K562 (cell line): Measurements from ENCODE around the gene FUZ.

Source experiments
- CTCF ChIP-seq, 3 experiments: IDR thresholded peaks in 2 of 3; conservative IDR thresholded peaks in 1 of 3; 2 replicates each; pipeline ENCODE4 v1.5.1; 2011 to 2012; ENCODE audit warnings: low read length in 3 of 3, mild to moderate bottlenecking in 3 of 3, control low read depth in 2 of 3, improper control_type of control experiment in 1 of 3, inconsistent platforms in 1 of 3, low read depth in 1 of 3, mixed read lengths in 1 of 3, moderate library complexity in 1 of 3; ENCODE audit not compliant: insufficient read depth in 2 of 3
- E2F4 ChIP-seq: sonication (generic); formaldehyde crosslinking; IDR thresholded peaks from 2 replicates; pipeline ENCODE4 v1.8.0; 2022; ENCODE audit warnings: mild to moderate bottlenecking, low read depth, missing genetic modification reagents

GRCh38 chr19:49802836-49803528, 10.1 kb downstream of the FUZ start:
- TF ChIP-seq E2F4 (CRISPR knock-in tag) (no peak), CTCF (IDR thresholded peaks at IDR 0.05 in 2 of 3, conservative IDR thresholded peaks at IDR 0.05 in 1 of 3; ENCODE audit: insufficient read depth in 2 of 3, low read depth in 1 of 3, low read length in 3 of 3) (no peak)
